ENCODE data around the gene LAMA4.

- TF ChIP-seq CTCF (IDR thresholded peaks at IDR 0.05), result no peak
- no peak for TF ChIP-seq ZFX (IDR thresholded peaks at IDR 0.05; ENCODE audit: borderline replicate concordance)
These were observed 22.7 kb downstream of the LAMA4 start for GRCh38 chr6:112231594-112232060.
